GM21423 (cell line): Measurements from ENCODE around the gene JARID2.
A peak's percentile ranks its signal among the peaks of the same experiment; 100 is the strongest.

Source experiments
- ATAC-seq: cut with Tn5 transposase; IDR thresholded peaks from one replicate; pipeline ENCODE4 v1.9.1; 2021; ENCODE audit warnings: mild to moderate bottlenecking, moderate library complexity; ENCODE audit not compliant: unreplicated experiment

The JARID2 gene

DNA sequence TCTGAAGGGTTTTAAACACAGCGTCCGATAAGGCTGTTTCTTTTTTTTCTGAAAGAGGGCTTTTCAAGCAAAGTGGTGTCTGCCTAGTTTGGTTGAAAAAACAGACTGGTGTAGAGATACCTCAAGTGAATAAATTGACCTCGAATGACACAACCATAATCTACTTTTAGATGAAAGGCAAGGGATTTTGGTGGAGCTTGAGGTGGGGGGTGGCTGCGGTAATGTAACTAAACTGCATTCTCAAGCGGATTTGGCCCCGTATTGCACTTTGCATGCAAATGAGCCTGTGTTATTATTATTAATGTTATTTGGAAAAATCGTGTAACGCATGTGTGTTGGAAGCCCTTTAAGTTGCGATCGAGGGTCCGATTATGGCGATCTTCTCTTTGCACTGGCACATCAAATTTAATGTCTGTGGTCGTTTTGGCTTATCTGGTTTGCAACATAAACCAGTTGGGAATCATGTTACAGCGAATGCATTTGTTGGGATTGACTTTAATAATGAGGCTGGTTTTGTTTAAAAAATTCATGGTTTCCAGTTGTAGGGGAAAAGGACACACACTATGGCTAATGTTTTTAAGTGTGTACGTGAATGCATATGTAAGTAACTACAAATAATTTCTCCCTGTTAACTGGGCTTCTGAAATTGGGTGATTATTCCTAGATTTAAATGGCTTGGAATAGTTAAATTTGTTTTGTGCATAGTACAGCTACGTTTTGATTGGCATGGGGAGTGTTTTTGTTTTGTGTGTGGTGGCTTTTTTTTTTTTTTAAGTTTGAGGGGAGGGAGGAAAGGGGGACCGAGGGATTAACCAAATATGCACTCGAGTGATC lies 1.0 kb downstream of the JARID2 start:
- ATAC-seq = no peak

DNA sequence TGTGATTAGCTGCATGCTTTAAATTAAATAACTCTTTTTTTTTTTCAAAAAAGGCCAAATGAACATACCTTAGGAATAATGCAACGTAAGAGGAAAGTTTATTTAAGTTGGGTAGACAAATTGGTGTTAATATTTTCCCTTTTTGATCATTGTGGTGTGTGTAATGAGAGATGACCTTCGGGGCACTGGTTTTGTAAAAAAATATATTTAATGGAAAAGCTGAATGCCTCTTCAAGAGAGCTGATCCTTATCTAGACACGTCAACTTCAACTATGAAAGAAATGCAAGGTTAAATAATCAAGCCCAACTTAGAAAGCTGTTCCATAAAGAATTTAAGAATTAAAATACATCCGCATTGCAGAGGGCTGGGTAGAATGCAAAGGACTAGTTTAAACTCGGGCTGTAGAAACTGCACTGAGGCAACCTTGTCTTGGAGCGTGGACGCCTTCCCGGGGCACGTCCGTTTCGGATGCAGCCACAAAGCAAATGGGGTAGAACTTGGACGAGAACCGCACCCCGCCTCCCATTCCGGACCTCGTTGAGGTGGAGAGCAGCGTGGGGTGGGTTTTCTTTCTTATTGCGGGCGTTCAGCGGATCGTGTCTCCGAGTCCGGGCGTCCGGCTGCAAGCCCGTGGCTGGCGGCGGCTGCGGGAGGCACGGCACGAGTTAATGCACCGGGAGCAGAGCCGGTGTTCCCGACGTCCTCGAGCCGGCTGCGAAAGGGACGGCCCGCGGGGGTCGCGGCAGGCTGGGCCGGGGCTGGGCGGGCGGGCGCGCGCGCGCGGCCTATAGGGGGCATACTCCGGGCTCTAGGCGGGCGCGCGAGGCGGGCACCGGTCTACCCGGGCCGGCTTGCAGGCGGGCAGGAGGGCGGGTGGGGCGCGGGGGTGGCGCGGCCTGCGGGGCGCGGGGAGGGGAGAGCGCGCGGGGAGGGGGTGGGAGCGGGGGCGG lies 1.9 kb downstream of the JARID2 start:
- ATAC-seq = peak; percentile 10

DNA sequence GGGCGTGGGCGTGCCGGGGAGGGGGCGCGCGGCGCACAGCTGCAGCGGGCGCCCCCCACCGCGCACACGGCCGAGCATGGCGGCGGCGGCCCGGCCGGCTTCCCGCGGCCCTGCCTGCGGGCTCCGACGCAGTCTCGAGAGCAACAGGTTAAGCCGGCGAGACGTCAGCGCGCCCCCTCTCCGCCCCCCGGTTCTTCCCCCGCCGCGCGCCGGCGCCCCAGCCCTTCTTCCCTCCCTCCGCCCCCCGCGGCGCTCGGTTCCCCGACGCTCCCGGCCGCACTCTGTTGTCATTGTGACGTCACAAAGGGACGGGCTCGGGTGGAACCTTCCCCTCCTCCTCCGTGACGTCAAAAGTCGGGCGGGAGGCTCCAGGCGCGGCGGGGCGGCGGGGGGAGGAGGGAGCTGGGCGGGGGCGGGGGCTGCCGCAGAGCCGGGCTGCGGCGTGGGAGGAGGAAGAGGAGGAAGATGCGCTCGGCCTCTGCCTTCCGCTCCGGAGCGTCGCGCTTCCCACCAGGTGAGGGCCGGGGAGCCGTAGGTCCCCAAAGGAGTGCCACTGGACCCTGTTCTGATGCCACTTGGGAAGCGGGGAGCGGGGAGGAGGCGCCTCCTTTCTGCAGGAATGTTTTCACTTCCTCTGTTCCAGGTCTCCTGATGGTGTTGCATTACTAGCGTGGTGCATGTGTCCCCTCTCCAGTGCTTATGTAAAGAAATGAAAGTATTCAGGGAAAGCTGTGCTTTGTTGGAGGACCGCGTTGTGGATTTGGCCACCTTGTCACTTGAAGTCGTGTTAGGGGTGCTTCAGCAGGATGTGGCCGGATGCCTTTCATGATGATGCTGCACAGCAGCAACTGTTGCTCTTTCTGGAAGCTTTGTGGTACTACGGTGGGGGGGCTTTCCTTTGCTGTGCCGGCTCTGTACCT lies 2.8 kb downstream of the JARID2 start:
- peak; percentile 27 for ATAC-seq

DNA sequence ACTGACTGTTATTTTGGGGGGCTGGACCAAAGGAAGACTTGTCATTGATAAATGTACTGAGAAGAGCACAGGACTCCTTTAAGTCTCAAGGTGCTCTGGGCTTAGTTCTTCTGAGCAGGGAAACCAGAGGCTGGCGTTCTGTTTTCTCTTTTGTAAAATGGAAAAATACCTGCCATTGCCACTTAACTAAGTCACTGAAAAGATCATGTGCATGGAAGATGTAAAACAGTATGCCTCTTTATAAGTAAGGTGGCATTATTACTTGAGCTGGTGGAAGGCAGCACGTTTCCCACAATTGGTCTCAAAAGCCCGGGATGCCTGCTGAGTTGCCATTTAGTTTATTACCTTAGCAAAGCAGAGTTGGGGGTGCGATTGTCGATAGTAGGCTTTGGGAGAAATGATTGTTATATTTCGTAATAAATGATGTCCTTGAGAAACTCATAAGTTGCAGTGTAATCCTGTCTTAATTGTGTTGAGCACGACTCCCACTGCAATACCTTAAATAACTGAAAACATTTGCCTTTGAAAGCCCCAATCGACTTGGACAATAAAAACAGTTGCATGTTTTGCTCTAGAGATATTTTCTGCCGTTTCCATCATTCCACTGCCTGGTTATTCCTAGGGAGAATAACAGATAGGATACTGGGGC lies 3.6 kb downstream of the JARID2 start:
- no peak for ATAC-seq

DNA sequence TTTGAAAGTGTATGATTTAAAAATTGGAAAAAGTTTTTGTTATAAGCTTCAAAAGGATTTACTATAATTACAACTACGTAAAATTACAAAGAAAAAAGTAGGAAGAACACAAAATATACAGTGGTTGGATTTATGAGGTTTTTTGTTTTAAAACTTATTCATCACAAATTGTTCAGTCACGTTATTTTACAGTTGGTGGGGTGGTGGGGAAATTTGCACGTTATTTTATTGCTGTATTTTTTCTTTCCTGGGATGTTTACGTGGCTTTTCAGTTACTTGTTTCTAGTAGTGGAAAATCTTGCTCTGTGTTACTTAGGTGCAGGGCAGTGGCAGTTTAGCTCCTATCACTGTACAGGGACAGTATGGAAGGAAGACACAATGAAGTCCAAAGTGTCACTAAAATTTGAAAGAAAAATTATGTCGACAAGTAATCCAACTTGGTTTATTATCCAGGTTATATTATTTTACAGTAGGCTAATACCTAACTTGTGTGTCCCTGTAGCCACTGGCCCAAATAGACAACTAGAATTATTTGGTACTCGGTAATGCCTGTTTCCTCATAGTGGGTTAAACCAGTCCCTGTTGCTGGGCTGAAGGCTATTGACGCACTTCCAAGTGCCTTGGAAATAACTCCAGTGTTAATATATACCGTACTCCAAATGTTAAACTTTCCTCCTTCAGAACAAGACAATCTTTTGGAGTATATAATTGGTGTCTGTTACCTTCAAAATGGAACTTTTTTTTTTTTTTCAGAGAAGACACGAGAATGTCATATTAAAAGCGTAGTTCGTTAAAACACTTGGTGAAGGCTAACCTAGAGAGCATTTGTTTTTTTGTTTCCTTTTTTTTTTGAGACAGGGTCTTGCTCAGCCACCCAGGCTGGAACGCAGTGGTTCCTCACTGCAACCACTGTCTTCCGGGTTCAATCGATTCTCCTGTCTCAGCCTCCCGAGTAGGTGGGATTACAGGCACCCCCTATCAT lies 4.6 kb downstream of the JARID2 start:
- ATAC-seq = no peak

DNA sequence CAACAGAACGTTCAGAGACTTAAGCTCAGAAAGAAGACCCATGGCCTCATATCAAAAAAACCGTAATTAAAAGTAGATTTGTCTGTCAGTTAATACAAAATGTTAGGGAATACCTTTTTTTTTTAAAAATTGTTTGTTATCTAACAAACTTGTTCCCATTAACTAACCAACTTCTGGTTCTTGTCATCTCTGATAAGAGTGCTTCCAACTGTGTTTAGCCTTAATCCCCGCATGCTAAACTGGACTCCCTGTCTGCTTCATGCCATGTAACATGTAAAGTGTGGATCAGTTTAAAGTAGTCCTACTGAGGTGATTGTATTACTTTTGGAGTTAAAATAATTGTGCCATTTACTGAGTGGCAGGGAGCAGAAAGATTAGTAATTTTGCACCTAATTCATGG lies 6.3 kb downstream of the JARID2 start:
- ATAC-seq = no peak

DNA sequence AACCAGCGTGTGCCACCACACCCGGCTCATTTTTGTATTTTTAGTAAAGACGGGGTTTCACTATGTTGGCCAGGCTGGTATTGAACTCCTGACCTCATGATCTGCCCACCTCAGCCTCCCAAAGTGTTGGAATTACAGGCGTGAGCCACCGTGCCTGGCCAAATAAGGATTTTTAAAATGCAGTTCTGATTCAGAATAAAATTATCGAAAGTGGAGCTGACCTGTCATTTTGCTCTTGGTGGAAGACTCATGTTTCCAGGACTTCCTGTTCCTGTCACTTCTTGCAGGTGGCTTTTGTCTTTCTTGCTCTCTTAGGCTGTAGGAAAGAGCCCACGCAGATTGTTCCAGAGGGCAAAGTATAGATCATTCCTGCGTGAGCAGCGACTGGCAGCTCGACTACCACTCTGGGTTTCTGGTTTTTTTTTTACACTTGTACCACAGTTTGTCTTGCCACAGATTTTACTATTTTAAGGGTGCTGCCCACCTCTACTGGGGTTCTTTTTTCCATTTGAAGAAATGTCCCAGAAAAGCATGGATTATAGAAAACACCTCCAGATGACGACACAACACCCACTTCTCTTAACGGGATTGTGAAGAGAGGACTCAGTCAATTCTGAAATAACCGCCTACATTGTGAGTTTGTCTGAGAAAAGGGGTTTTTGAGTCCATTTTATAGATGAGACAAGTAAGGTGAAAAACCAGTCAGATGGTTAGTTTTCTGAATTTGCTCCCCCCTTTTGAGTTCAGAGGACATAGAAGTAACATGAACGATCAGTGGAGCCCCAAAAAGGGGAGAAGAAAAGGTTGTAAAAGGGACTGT lies 7.5 kb downstream of the JARID2 start:
- no peak for ATAC-seq

DNA sequence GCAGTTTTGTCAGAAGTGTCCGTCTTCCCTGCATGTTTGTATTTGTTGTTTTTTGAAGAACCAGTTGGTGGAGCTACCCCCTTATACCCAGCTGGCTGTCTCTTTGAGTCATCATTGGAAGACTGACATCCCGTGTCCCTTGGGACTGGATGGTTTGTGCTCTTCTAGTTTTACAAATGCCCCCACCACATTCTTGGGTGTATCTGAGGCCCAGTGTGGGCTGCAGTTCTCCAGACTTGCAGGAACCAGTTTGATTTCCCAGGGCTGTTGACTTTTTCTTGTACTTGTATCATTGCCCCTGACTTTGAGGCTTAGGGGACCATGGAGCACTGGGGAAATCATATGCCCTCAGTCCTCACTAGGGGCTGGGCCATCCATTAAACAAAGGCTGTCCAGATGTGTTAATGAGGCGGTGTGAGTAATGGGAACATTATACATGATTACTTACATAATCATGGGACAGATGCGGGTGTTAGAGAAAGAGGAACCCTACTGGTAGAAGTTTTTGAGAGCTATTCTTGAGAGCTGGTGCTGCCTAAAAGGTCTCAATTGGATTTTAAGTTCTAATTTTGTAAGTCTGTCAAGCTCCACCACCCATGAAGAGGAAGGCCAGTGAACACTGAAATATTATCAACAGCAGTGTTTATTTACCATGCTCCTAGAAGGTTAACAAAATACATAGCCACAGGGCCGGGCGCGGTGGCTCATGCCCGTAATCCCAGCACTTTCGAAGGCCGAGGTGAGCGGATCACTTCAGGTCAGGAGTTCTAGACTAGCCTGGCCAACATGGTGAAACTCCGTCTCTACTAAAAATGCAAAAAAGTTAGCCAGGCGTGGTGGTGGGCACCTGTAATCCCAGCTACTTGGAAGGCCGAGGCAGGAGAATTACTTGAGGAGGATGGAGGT lies 8.5 kb downstream of the JARID2 start:
- ATAC-seq = peak; percentile 31

DNA sequence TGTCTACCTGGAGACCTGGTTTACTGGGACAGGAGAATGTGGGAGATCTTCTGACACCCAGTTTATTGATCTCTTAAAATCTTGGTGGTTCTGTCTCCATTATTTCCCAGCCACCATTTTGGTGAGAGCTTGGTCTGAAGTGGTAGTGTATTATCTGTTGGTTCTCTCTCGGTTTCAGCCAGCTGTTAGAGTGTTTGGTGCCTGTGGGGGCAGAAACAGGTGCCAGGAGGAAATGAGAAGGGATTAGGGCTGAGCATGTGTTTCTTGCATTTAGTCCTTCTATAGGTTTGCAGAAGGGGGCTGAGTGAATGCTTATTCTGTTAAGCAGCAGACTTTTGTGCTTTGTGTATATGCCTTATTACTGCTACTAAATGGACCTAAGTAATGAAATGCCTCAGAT lies 9.6 kb downstream of the JARID2 start:
- ATAC-seq = peak; percentile 62

DNA sequence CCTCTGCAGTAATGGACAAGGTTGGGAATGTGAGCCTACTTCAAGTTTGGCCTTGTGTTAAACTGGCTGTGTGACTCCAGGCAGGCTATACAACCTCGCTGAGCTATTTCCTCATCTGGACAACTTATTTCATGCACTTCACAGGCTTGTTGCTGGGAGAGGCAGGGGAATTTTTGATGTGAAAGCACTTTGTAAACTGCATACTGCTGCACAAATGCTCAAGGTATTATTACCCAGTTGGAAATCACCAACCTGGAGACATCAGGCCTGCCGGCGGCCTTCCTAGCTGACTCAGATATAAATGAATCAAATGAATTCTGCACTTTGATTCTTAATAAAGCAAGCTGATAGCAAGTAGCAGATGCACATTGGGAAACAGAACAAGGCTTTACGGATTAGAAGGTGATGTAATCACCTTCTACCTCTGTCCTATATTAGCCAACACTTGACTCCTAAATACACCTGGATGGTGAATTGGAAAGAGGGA lies 10.1 kb downstream of the JARID2 start:
- ATAC-seq = no peak

DNA sequence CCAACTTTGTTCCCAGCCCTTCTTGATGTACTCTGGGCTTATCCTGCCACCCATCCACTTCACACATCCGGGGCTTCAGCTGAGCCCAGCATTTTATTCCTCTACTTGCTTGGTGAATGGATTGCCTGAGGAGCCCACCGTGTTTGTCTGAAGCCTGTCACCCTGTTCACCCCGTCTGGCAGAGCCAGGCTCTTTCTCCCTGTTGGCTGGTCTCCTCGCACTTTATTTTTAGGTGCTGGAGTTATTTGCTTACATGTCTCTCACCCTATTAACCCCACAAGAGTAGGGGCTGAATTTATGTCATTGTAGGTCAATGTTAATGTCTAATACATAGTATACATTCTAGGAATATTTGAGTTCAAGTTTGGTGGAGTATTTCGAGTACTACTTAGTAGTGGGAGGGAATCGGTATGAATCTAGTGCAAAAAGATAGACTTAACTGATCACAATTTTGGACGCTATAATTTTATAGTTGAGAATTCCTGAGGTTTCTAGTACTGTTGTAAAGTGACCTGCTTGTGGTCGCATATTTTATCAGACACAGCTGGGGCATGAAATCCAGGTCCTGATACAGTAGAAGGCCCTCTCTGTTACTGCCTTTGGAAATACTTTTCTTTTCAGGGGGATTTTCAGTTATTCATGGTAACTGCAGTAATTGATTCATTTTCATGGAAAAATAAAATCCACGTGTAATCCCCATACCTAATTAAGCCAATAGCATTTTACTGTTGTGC lies 10.8 kb downstream of the JARID2 start:
- ATAC-seq = no peak

DNA sequence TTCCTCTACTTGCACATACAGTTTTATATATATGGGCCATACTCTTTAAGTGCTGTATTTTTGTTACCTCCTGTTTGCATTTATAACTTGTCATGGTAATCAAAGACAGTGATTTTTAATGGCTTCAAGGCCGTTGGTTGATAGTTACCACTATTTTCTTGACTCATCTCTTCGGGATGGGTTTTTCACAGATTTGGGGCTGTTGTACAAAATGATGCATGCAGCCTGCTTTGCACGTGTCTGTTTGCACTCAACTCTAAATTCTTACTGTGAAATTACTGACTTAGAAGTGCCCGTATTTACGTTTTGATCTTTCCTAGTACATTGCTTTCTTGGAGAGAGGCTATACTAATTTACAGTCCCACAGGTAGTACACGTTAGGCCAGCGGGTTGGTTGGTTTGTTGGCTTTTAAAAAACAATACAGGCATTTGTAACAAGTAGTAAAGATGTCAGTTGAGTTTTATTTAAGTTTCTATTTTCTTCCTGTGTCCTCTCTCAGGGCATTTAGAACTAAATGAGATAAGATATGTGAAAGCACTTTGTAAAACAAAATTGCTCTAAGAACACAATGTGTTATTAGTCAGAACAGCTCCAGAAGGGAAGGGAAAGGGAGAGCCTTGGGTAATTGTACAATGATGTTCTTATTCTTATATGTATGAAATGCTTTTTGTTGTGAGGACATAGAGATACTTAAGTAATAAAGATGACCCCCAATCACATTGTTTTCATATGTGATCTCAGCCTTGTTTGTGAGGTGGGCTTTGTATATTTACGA lies 11.7 kb downstream of the JARID2 start:
- no peak for ATAC-seq

DNA sequence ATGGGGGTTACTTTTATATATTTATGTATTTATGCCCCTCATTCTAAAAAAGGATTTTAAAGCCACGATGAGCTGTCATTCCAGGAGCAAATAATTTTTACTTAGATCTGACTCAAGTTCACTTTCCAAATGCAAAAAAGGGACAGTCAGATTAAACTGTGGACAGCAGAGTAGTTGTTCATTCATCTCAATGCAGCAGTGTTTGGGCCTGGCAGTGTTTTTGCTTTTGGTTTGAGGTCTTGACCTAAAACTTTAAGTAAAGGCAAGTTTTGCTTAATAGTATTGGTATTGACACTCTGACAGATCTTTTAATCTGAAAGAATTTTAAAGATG lies 13.9 kb downstream of the JARID2 start:
- no peak for ATAC-seq

DNA sequence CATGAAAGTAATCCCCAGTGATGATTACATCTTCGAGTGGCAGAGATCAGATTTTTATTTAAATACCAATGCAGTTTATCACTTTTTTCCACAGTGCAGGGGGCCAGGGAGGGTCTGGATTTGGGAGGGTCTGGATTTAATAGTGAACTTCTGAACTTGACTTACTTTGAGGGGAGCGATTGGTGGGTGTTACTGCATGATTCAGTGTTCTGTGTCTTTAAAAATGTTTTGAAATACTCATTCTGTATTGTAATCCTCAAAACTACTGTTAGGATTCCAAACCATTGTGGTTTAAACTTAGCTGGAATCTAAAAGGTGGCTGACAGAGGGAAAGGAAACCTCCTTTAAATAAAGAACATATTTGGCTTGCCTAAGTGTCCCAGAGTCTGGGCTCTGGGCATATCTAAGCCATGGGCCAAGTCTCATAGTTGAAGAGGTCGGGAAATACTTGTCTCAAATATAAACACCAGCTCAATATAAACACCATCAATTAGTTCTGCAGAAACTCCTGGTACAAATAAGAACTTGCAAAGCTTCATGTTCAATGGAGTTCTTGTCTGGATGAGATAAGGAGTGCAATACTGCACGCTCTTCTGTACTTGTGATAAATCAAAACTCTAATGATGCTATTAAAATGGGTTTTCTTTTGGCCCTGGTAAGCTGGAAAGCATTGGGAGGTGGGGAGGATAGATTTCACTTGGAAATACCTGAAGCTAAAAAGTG lies 14.4 kb downstream of the JARID2 start:
- ATAC-seq = no peak

DNA sequence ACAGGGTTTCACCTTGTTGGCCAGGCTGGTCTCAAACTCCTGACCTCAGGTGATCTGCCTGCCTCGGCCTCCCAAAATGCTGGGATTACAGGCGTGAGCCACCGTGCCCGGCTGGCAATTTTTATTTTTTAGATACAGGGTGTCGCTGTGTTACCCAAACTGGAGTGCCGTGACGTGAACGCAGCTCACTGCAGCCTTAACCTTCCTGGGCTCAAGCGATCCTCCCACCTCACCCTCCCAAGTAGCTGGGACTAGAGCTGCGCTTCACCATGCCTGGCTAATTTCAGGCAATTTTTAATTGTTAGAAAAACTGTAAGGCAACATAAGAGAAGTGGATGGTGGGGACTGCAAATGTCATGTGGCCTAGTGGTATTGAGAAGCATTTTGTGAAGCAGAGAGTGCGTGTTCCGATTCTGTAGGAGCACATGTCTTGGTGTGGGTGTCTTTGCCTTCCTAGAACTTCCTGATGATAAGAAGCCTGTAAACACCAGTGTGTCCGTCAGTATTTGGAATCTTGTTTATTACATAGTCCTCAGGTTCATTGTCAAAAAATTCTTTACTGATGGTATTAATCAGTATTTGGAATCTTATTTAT lies 18.0 kb downstream of the JARID2 start:
- no peak for ATAC-seq
